Measurements from ENCODE around the gene PROX1.

- no peak for TF ChIP-seq CTCF (conservative IDR thresholded peaks at IDR 0.05)
- TF ChIP-seq EZH2 (IDR thresholded peaks at IDR 0.05; ENCODE audit: low read depth), result no peak
Observed at GRCh38 chr1:214002472-214002871, 14.7 kb downstream of the PROX1 start.
